CD4-positive, alpha-beta T cell treated with Interferon gamma for 1 hour (primary cell): Measurements from ENCODE around the gene CLPTM1L.
"Not testable (repeated sequence)": the region's sequence is repeated elsewhere in the genome, so short reads cannot be mapped to it uniquely, and the experiment has no call there.

Experiments used
- DNase-seq: peaks from one replicate; pipeline ENCODE4 v3.0.0-alpha.2; 2020

The CLPTM1L gene

DNA sequence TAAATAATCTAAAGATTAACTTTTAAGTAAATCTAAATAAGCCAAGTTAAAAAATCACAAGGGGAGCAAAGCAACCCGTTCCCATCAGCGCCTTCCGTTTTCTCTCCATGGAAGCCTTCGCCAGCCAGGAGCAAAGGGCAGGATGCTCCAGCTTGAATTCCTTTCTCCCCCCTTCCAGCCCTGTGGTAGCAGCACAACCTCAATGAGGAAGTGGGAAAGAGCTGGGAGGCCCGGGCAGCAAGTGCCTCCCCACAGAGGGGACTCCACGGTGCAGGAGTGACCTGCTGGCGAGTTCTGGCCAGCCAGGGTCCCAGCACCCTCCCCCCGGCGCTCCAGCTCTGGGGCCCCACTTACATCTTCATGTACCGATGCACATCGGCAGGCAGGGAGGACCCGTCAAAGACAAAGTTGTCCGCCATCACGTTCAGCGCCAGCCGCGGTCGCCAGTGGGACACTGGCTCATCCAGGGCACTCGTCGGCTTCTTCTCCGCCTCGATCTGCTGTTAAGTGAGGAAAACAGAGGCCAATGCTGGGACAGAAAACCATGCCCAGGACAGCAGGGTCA, 6.3 kb downstream of the CLPTM1L start:
- no peak for DNase-seq

DNA sequence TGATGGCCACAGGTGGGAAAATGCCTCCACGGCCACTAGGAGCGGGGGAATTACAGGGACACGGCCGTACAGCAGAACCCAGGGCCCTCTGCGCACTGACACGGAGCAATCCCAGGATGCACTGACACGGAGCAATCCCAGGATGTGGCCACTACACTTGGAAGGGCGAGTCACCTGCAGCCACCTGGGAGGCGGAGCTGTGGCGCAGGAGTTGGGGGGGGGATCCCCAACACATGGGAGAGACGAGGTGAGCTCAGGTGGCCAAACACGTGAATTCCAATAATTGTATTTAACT, 6.8 kb downstream of the CLPTM1L start:
- DNase-seq: no peak

DNA sequence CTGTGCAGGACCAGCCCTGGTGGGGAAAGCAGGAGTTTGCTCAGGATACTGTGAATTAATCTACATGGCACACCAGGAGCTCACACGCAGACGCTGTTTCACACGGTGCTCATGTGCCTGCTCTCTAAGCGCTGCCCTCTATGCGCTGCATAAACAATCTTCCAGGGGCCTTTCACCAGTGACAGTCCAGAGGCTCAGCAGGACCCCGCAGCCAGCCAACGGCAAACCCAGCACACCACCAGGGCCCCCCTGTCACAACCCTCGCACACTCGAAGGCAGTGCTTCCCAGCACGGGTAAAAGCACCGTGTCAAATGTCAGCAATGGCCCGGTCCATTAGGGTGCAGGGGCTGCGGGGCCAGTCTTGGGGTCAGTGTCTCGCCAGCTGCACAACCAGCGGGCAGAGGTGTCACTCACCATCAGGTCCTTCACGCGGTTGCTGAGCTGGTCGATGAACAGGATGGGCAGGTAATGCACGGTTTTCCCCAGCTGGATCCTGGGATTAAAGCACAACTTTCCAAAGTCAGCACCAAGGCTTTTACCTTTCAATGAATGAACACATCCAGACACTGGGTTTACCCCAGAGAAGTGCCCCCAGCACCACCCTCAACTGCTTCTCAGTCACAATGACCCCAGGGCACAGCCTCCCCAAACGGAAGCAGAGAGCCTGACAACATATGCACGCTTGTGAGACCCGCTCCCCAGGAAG, 7.3 kb downstream of the CLPTM1L start:
- no peak for DNase-seq

DNA sequence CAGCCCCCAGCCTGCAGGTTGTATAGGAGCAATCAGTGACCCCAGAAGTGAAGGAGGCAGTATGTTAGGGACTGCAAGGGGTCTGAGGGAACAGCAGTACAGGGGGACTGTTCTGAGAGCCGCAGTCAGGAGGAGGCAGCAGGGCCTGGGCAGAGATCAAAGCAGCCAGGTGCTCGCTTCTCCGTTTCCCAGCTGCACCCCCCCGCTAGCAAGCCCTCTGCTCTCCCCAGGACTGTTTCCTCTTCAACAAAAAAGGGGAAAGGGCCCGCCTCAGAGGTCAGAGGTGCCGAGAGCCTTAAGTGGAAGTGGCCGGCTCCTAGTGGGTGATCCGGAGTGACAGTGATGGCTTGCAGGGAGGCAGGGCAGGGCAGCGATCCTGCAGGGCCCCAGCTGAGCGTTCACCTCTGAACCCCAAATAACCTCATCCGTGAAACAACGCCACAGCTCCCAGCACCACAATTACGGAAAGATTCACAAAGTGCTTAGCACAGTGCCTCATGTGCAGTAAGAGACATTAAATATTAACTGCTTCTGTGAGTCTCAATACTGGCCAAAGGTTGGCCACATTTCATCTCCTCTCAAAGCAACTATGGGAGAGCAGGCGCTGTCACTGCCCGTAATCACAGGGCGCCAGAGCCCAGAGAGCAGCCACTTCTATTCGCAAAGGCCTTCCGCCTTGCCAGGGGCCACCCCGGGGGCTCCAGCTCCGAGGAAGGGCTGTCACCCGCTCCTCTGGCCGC, 8.0 kb downstream of the CLPTM1L start:
- DNase-seq: no peak

DNA sequence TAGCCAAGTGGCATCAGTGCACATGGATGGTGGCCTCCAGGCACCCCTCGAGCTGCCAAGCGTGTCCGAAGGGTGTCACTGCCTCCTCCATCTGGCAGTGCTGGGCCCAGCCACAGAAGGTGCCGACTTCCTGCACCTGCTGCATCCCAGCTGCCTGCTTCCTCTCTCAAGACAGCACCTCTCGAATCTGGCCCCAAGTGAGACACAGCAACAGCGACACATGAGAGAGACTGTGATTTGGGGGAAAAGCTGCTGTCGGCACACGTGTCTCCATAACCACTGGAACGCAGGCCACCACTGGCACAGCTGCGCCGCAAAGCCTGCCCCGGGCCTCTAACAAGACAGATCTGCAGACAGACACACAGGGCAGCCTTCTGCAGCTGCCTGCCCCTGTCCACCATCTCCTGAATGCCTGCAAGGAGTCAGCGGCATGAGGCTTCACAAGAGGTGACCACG, 8.8 kb downstream of the CLPTM1L start:
- DNase-seq: no peak

GRCh38 chr5:1335540-1336095, 9.3 kb downstream of the CLPTM1L start:
- no peak for DNase-seq

- DNase-seq: no peak
These were observed 9.9 kb downstream of the CLPTM1L start for GRCh38 chr5:1334831-1335539.

- no peak for DNase-seq
These were observed 10.9 kb downstream of the CLPTM1L start for GRCh38 chr5:1333986-1334385.

GRCh38 chr5:1333286-1333685, 11.6 kb downstream of the CLPTM1L start:
- not testable (repeated sequence) for DNase-seq

DNA sequence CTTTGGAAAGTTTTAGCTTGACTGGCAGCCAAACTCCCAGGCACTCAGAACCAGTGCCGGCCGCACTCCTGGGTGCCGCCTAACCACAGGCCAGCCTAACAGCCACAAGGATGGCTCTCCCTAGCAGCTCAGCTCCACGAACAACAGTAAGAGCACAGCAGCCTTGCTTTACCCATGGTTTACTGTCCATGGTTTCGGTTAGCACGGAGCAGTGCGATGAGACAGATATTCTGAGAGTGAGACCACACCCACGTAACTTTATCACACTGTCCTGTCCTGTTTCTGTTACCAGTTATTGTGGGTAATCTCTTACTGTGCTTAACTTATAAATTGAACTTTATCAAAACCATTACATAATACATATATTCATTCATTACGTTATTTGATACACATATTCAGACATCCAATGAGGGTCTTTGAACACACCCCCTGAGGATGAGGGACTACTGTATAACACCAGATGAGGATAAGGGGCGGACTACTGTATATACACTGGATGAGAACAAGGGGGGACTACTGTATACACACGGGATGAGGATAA, 12.4 kb downstream of the CLPTM1L start:
- DNase-seq: no peak

DNA sequence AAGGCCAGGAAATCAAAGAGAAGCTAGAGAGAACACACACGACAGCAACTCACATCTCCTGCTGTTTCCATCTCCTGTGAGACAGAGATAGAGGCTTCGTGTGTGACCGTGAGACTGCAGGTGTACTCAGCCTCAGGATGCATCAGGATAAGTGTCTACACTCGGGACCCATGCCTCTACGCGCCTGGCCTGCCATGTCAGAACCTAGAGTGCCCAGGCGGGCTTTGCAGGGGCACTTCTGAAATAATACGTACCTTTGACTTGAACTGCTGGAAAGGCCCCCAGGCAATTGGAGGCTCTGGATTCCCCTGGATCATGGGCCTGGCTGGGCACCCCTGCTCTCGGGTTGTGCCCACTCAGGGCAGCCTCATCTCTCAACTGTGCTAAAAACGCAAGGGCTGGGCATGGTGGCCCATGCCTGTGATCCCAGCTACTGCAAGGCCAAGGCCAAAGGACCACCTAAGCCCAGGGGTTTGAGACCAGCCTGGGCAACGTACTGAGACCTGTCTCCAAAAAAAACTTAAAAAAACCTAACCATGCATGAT, 13.0 kb downstream of the CLPTM1L start:
- no peak for DNase-seq

DNA sequence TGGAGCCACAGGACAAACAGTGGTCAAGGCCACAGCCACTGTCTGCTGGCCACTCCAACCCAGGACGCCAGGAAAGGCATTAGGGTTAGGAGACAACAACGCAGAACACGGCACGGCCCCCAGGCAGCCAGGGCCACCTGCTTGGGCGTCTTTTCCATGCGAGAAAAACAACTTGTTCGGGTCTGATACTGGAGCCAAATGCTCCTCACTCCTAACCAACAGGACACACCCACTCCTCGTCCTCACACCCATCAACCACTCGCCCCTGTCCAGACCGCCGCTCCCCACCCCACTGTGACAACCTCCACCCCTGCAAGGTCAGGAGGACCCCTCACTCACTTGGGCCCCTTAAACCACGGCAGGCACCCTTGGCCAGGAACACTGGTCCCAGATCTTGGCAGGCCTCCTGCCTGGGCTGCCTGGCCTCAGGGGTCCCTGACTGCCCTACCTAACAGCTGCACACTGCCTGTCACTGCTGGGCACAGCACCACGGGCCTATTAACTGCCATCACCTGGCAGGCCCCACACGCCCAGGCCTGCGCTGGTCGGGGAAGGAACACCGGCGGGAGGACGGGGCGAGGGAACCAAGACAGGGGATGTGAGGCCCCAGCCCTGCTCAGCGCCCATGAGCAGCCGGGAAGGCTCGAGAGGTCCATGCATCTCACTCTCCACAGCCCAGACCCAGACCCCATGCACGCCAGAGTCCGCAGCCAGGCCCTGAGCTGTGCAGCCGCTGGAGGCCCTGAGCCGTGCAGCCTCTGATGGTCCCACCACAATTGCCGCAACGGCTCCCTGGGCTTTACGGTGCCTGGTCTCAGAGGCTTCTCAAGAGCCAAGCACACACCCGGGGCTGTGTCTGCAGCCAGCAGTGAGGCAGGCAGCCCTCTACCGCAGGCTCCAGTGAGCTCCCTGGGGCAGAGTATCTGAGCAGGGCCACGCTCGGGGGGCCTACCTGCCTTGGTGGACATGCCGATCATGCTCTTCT, 13.8 kb downstream of the CLPTM1L start:
- DNase-seq: no peak

DNA sequence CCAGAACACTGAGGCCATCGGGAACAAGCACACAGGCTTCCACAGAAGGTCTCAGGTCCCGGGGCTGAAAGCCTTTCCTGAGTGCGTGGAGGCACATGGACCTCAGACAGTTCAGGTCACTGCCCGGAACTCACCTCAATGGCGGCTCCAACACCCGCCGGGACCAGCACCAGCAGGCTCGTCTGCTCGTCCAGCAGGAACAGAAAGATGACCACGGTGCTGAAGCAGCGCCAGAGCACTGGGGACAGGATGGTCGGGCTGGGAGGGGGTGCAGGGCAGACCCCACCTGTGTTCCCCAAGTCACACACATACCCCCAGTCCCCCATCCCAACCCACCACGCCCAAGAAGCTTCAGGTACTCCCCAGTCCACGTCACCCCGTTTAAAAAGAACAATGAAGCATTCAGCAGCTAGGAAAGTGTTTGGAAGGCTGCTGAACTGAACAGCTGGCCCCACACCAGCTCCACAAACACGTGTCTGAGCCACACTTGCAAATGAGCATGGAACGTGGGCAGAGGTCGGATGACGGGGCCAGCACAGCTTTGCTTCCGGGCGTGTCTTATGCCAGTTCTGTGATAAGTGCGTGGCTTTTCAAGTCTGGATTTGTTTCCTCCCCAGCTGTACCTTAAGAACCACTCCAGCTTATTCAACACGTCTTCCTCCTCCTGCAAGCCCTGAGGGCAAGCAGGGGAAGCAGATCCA, 14.6 kb downstream of the CLPTM1L start:
- DNase-seq: no peak

GRCh38 chr5:1329111-1329579, 15.8 kb downstream of the CLPTM1L start:
- DNase-seq: no peak

DNA sequence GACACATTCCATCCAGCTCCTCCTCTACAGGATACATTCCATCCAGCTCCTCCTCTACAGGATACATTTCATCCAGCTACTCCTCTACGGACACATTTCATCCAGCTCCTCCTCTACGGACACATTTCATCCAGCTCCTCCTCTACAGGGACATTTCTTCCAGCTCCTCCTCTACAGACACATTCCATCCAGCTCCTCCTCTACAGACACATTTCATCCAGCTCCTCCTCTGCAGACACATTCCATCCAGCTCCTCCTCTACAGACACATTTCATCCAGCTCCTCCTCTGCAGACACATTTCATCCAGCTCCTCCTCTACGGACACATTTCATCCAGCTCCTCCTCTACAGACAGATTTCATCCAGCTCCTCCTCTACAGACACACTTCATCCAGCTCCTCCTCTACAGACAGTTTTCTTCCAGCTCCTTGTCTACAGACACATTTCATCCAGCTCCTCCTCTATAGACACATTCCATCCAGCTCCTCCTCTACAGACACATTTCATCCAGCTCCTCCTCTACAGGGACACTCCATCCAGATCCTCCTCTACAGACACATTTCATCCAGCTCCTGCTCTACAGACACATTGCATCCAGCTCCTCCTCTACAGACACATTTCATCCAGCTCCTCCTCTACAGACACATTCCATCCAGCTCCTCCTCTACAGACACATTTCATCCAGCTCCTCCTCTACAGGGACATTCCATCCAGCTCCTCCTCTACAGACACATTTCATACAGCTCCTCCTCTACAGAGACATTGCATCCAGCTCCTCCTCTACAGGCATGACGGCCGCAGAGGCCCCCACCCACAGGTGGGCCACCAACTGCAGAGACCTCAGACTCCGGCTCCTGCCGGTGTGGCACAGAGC, 16.4 kb downstream of the CLPTM1L start:
- not testable (repeated sequence) for DNase-seq

DNA sequence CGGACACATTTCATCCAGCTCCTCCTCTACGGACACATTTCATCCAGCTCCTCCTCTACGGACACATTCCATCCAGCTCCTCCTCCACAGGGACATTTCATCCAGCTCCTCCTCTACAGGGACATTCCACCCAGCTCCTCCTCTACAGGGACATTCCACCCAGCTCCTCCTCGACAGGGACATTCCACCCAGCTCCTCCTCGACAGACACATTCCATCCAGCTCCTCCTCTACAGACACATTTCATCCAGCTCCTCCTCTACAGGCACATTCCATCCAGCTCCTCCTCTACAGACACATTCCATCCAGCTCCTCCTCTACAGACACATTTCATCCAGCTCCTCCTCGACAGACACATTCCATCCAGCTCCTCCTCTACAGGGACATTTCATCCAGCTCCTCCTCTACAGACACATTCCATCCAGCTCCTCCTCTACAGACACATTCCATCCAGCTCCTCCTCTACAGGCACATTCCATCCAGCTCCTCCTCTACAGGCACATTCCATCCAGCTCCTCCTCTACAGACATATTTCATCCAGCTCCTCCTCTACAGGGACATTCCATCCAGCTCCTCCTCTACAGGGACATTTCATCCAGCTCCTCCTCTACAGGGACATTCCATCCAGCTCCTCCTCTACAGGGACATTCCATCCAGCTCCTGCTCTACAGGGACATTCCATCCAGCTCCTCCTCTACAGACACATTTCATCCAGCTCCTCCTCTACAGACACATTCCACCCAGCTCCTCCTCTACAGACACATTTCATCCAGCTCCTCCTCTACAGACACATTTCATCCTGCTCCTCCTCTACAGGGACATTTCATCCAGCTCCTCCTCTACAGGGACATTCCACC, 17.8 kb downstream of the CLPTM1L start:
- DNase-seq: not testable (repeated sequence)

GRCh38 chr5:1326532-1326875, 18.4 kb downstream of the CLPTM1L start:
- DNase-seq: not testable (repeated sequence)

DNA sequence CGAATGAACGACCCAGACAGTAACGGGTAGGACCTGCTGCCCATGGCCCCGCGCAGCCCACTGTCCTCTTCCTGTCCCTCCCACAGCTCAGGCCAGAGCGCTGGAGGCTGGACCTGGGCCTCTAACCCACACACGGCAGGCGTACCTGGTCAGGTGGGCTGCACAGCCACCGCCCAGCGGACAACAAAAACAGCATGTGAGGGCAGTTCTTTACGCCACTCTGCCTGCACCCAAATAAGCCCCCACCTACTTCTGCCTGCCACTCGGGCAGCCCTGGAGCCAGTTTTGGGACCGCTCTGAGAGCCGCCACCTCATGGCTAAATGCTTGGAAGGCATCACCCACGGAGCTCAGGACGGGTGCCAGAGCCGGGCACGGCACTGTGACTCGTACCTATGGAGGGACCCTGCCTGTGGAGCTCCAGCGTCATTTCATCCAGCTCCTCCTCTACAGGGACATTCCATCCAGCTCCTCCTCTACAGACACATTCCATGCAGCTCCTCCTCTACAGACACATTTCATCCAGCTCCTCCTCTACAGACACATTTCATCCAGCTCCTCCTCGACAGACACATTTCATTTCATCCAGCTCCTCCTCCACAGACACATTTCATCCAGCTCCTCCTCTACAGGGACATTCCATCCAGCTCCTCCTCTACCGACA, 18.9 kb downstream of the CLPTM1L start:
- no peak for DNase-seq
